ENCODE results near the gene FKBP2.

The FKBP2 gene

GRCh38 chr11:64219354-64219684 is 21.6 kb upstream of the FKBP2 start:
- Histone ChIP-seq H3K27me3 (ENCODE audit: insufficient read depth, low read length, poor library complexity, severe bottlenecking) (no peaks in the 10 kb centered on the region), H3K9me2 (replicated peaks; ENCODE audit: low read depth, low read length) (no peaks in the 10 kb centered on the region), H3K4me3 (ENCODE audit: low read length, poor library complexity, severe bottlenecking) (no peak overlapping the region), H4K20me1 (ENCODE audit: insufficient read depth, low read length, poor library complexity, severe bottlenecking) (no peaks in the 10 kb centered on the region), H3K9me3 (ENCODE audit: insufficient read depth, low read depth, low read length) (no peaks in the 10 kb centered on the region), H3K9ac (ENCODE audit: low read depth, low read length, poor library complexity, severe bottlenecking) (no peak overlapping the region), H2AFZ (ENCODE audit: low read length) (no peak overlapping the region), H3K4me1 (ENCODE audit: insufficient read depth, low read length, poor library complexity, severe bottlenecking) (no peaks in the 10 kb centered on the region), H3K4me2 (ENCODE audit: low read depth, low read length, poor library complexity, severe bottlenecking) (no peak overlapping the region), H3K36me3 (ENCODE audit: insufficient read depth, low read length) (peaks cover 27% of the 10 kb centered on the region; the same call in 1 of the 2 replicates), H3K79me2 (ENCODE audit: insufficient read depth, low read length) (peaks cover 1% of the 10 kb centered on the region; the same call in 1 of the 2 replicates), H3F3A (ENCODE audit: low read depth) (no peaks in the 10 kb centered on the region)
- TF ChIP-seq CTCF (conservative IDR thresholded peaks at IDR 0.05; ENCODE audit: low read length) (no peak), EZH2phosphoT487 (IDR thresholded peaks at IDR 0.05; ENCODE audit: borderline replicate concordance) (no peak)

- peaks cover 1% of the 10 kb centered on the region for H3K4me1 ChIP-seq (ENCODE audit: insufficient read depth, low read length, poor library complexity, severe bottlenecking)
- H3K4me3 ChIP-seq (ENCODE audit: low read length, poor library complexity, severe bottlenecking), result no peak overlapping the region
- H3K36me3 ChIP-seq (ENCODE audit: insufficient read depth, low read length), result peaks cover 27% of the 10 kb centered on the region; the same call in 1 of the 2 replicates
- no peaks in the 10 kb centered on the region for H3K27me3 ChIP-seq (ENCODE audit: insufficient read depth, low read length, poor library complexity, severe bottlenecking)
- no peak overlapping the region for H3K9ac ChIP-seq (ENCODE audit: low read depth, low read length, poor library complexity, severe bottlenecking)
- H3K9me2 ChIP-seq (replicated peaks; ENCODE audit: low read depth, low read length), result no peaks in the 10 kb centered on the region
- no peaks in the 10 kb centered on the region for H3K9me3 ChIP-seq (ENCODE audit: insufficient read depth, low read depth, low read length)
- H2AFZ ChIP-seq (ENCODE audit: low read length), result no peak overlapping the region
- H3K79me2 ChIP-seq (ENCODE audit: insufficient read depth, low read length), result peaks cover 5% of the 10 kb centered on the region; the same call in 1 of the 2 replicates
- peaks cover 2% of the 10 kb centered on the region for H4K20me1 ChIP-seq (ENCODE audit: insufficient read depth, low read length, poor library complexity, severe bottlenecking)
- no peaks in the 10 kb centered on the region for H3F3A ChIP-seq (ENCODE audit: low read depth)
- H3K4me2 ChIP-seq (ENCODE audit: low read depth, low read length, poor library complexity, severe bottlenecking), result no peak overlapping the region
- no peak for TF ChIP-seq CTCF (conservative IDR thresholded peaks at IDR 0.05; ENCODE audit: low read length)
- no peak for TF ChIP-seq EZH2phosphoT487 (IDR thresholded peaks at IDR 0.05; ENCODE audit: borderline replicate concordance)
Measured at GRCh38 chr11:64219755-64220154, 21.1 kb upstream of the FKBP2 start.

GRCh38 chr11:64220271-64220670 is 20.6 kb upstream of the FKBP2 start:
- peaks cover 27% of the 10 kb centered on the region; the same call in 1 of the 2 replicates for H3K36me3 ChIP-seq (ENCODE audit: insufficient read depth, low read length)
- no peaks in the 10 kb centered on the region for H3K9me2 ChIP-seq (replicated peaks; ENCODE audit: low read depth, low read length)
- H3K79me2 ChIP-seq (ENCODE audit: insufficient read depth, low read length), result peaks cover 11% of the 10 kb centered on the region
- H3K4me2 ChIP-seq (ENCODE audit: low read depth, low read length, poor library complexity, severe bottlenecking), result no peak overlapping the region
- H3K9ac ChIP-seq (ENCODE audit: low read depth, low read length, poor library complexity, severe bottlenecking), result no peak overlapping the region
- peaks cover 7% of the 10 kb centered on the region for H4K20me1 ChIP-seq (ENCODE audit: insufficient read depth, low read length, poor library complexity, severe bottlenecking)
- TF ChIP-seq EZH2phosphoT487 (IDR thresholded peaks at IDR 0.05; ENCODE audit: borderline replicate concordance) (no peak), CTCF (conservative IDR thresholded peaks at IDR 0.05; ENCODE audit: low read length) (no peak)
- H3K9me3 ChIP-seq (ENCODE audit: insufficient read depth, low read depth, low read length), result no peaks in the 10 kb centered on the region
- no peak overlapping the region for H2AFZ ChIP-seq (ENCODE audit: low read length)
- no peak overlapping the region for H3K4me3 ChIP-seq (ENCODE audit: low read length, poor library complexity, severe bottlenecking)
- peaks cover 6% of the 10 kb centered on the region for H3K4me1 ChIP-seq (ENCODE audit: insufficient read depth, low read length, poor library complexity, severe bottlenecking)
- no peaks in the 10 kb centered on the region for H3K27me3 ChIP-seq (ENCODE audit: insufficient read depth, low read length, poor library complexity, severe bottlenecking)
- no peaks in the 10 kb centered on the region for H3F3A ChIP-seq (ENCODE audit: low read depth)
